Cardiac fibroblast (primary cell): ENCODE measurements around the gene TBX10.

ENCODE experiments used
- DNase-seq, 2 donors: peaks; one replicate each; pipeline versions ENCODE4 v3.0.0 to v3.0.0-alpha.2; 2010; ENCODE audit warnings: low read depth in 2 of 2
- H3K4me3 ChIP-seq, 2 donors: replicated peaks in 1 of 2; 1 replicate in 1 of 2; 2 replicates in 1 of 2; pipeline ENCODE4 v1.5.1; 2011; ENCODE audit warnings: low read depth in 2 of 2, low read length in 2 of 2, mild to moderate bottlenecking in 2 of 2, moderate library complexity in 1 of 2
- TF ChIP-seq, protein P1 (sequence below): IDR thresholded peaks from one replicate; pipeline ENCODE4 v1.5.1; 2011; ENCODE audit warnings: low read depth, mild to moderate bottlenecking, low read length, inconsistent platforms

TBX10 gene

GRCh38 chr11:67648140-67648795, 8.7 kb upstream of the TBX10 start:
- TF ChIP-seq, protein P1, sequence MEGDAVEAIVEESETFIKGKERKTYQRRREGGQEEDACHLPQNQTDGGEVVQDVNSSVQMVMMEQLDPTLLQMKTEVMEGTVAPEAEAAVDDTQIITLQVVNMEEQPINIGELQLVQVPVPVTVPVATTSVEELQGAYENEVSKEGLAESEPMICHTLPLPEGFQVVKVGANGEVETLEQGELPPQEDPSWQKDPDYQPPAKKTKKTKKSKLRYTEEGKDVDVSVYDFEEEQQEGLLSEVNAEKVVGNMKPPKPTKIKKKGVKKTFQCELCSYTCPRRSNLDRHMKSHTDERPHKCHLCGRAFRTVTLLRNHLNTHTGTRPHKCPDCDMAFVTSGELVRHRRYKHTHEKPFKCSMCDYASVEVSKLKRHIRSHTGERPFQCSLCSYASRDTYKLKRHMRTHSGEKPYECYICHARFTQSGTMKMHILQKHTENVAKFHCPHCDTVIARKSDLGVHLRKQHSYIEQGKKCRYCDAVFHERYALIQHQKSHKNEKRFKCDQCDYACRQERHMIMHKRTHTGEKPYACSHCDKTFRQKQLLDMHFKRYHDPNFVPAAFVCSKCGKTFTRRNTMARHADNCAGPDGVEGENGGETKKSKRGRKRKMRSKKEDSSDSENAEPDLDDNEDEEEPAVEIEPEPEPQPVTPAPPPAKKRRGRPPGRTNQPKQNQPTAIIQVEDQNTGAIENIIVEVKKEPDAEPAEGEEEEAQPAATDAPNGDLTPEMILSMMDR, result no peak
- no peak overlapping the region for H3K4me3 ChIP-seq
- no peak for DNase-seq

- H3K4me3 ChIP-seq, result no peak overlapping the region
- TF ChIP-seq, protein P1, result no peak
- no peak for DNase-seq
Measured at GRCh38 chr11:67647471-67647870, 7.9 kb upstream of the TBX10 start.

- DNase-seq, result no peak
- H3K4me3 ChIP-seq, result no peak overlapping the region
- TF ChIP-seq, protein P1, result no peak
Measured at GRCh38 chr11:67646535-67647336, 7.2 kb upstream of the TBX10 start.

DNA sequence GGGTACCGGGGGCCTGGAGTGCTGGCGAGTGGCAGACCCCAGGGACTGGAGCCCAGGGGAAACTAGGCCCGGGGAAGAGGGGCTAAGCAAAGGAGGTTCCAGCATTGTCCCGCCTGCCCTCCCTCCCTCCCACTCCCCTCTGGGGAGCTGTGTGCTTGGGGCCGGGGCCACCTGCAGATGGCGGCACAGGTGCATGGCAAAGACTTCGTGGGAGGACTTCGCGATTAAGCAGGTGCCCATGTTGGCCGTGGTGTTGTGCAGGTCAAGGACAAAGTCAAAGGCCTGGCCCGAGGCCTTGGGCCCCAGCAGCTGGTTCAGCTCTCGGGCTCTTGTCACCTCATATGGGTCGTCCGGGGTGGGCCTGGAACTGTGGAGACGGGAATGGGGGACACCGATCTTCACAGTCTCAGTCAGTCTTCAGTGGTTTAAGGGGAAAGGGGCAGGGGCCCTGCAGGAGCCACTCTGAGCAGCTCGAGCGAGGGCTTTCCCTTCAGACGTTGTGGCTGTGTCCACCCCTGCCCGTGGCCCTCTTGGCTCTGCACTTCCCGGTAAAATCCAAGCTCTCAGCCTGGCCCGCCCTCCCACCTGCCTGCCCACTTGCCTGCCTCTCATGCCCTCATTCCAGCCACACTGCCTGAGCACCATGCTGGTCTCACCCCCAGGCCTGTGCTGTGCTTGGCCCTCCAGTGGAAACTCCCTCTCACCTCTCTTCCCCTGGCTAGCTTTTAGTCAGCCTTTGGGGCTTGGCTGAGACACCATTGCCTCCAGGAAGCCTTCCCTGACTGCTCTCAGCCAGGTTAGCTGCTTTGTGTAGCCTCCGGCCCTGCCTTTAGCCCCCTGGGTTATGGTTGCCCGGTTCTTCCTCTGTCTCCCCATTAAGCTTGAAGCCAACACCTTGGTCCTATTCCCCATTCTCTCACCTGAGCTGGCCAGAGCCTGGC, 6.2 kb upstream of the TBX10 start:
- no peak overlapping the region for H3K4me3 ChIP-seq
- TF ChIP-seq, protein P1, result no peak
- DNase-seq, result no peak

GRCh38 chr11:67644472-67645418, 5.2 kb upstream of the TBX10 start:
- no peak for DNase-seq
- TF ChIP-seq, protein P1, result no peak
- no peak overlapping the region for H3K4me3 ChIP-seq

DNA sequence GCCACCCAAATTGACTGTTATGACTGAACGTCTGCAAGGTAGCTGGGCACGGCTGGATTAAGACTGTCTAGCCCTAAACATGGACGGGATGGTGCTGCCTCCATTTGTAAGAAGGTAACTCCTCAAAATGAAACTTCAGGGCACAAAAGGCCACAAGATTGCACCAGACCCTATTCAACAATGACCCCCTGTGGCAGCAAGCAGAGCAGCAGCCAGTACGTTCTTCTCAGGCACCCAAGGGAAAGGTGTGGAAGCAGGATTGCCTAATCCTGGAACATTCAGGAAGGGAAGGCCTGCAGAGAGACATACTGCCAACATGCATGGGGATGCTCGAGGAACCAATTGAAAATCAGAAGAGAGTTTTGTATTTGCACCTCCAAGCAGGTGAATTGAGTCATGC, 4.5 kb upstream of the TBX10 start:
- TF ChIP-seq, protein P1, result peak; percentile 49
- no peak for DNase-seq
- H3K4me3 ChIP-seq, result no peak overlapping the region
